ENCODE data around the gene CDH1. TPM values are rescaled to one million over a fixed set of nuclear protein-coding genes. Genes with fewer than 3 reads are reported as not detected.

CDH1 gene
- polyA plus RNA-seq, 1 of the 3 experiments (the other 2 are of a cell fraction) = not detected

DNA sequence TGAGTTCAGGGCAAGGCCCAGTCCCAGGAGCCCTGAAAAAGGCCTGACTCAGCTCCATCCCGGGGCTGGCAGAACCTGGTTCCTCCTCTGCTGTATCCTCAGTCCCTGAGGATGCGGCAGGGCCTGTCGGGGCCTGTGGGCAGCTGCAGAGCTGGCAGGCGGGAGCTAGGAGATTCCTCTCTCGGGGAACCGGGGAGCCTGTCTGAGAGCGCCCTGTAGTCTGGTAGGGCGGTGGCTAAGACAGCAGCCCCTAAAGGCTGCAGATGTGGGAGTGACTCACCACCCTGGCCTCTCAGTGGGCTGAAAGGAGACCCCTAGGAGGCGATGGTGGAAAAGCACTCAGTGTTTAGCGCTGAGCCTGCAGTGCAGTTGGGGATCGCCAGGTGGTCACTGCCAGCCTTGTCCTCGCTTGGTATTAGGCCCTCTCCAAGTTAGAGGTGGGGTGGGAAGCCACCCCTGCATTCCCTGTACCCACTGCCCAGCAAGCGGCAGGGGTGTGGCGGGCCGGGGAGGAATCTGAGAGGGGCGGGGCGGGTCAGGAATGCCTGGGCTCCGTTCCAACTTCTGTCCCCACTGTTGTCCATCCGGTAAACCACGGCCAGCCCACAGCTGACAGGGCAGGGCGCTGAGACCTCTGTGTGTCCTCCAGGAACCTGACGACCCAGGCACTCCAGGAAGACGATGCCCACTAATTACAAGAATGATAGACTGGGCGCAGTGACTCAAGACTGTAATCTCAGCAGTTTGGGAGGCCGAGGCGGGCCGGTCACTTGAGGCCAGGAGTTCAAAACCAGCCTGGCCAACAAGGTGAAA is 29.5 kb upstream of the CDH1 start:
- 44% methylated on average over 16 of the region's 27 CpGs for WGBS (ENCODE audit: low lambda C conversion rate)
- POLR2A ChIA-PET = no interaction called here

DNA sequence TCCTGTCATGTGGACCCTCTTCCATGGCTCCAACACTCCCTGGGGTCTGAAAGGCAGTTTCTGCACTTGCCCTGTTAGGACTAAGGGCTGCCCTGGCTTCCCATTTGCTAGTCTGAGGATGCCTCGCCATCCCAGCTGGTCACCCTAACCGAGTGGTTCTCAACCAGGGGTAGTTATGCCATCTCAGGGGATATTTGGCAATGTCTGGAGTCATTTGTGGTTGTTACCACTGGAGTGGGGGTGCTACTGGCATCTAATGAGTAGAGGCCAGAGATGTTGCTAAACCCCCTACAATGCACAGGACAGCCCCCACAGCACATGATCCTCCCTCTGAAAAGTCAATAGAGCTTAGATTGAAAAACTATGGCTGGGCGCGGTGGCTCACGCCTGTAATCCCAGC is 26.9 kb upstream of the CDH1 start:
- H3K9ac ChIP-seq = no peak overlapping the region
- no peak for DNase-seq
- H3K9me3 ChIP-seq = no peaks in the 10 kb centered on the region
- ChIA-PET POLR2A (no interaction called here), CTCF (interaction anchor here (1.0 kb wide), 1 partner anchor 90 kb away, joined by 3 read pairs; no protein-coding TSS in a partner anchor)
- no peaks in the 10 kb centered on the region for H3K9me2 ChIP-seq
- H3K27ac ChIP-seq (ENCODE audit: low read depth in 2 of 2, low read length in 1 of 2) = no peak overlapping the region
- H3K36me3 ChIP-seq (replicated peaks in 1 of 2; ENCODE audit: control insufficient read depth in 1 of 2, insufficient read depth in 2 of 2, low read length in 1 of 2) = no peaks in the 10 kb centered on the region
- 94% methylated on average over 3 of the region's 5 CpGs for WGBS (ENCODE audit: low lambda C conversion rate)
- H4K20me1 ChIP-seq (ENCODE audit: insufficient read depth) = no peaks in the 10 kb centered on the region
- no peaks in the 10 kb centered on the region for H3K79me2 ChIP-seq (ENCODE audit: insufficient read depth)
- no peak overlapping the region for H3K4me2 ChIP-seq
- no peak overlapping the region for H3K4me3 ChIP-seq (ENCODE audit: low read depth in 2 of 2, low read length in 1 of 2)
- H3K27me3 ChIP-seq (ENCODE audit: insufficient read depth) = no peaks in the 10 kb centered on the region; the same call in 1 of the 2 replicates
- no peak overlapping the region for H2AFZ ChIP-seq (ENCODE audit: low read depth)
- H3F3A ChIP-seq (replicated peaks; ENCODE audit: insufficient read depth) = no peaks in the 10 kb centered on the region
- H3K4me1 ChIP-seq (ENCODE audit: control insufficient read depth in 1 of 2, insufficient read depth in 2 of 2, low read depth in 1 of 2, low read length in 1 of 2) = no peaks in the 10 kb centered on the region
- TF ChIP-seq MXI1 (IDR thresholded peaks at IDR 0.05; ENCODE audit: low read depth, low read length) = no peak
- TF ChIP-seq, protein P1, sequence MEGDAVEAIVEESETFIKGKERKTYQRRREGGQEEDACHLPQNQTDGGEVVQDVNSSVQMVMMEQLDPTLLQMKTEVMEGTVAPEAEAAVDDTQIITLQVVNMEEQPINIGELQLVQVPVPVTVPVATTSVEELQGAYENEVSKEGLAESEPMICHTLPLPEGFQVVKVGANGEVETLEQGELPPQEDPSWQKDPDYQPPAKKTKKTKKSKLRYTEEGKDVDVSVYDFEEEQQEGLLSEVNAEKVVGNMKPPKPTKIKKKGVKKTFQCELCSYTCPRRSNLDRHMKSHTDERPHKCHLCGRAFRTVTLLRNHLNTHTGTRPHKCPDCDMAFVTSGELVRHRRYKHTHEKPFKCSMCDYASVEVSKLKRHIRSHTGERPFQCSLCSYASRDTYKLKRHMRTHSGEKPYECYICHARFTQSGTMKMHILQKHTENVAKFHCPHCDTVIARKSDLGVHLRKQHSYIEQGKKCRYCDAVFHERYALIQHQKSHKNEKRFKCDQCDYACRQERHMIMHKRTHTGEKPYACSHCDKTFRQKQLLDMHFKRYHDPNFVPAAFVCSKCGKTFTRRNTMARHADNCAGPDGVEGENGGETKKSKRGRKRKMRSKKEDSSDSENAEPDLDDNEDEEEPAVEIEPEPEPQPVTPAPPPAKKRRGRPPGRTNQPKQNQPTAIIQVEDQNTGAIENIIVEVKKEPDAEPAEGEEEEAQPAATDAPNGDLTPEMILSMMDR (IDR thresholded peaks at IDR 0.05) = no peak
- TF ChIP-seq, protein P2, sequence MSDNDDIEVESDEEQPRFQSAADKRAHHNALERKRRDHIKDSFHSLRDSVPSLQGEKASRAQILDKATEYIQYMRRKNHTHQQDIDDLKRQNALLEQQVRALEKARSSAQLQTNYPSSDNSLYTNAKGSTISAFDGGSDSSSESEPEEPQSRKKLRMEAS (IDR thresholded peaks at IDR 0.05; ENCODE audit: low read depth) = no peak
- no peak for TF ChIP-seq TCF12 (IDR thresholded peaks at IDR 0.05)
- TF ChIP-seq FOSL2 (IDR thresholded peaks at IDR 0.05; ENCODE audit: borderline replicate concordance, low read depth) = no peak
- TF ChIP-seq POLR2AphosphoS5 (IDR thresholded peaks at IDR 0.05; ENCODE audit: low read depth, low read length) = no peak
- TF ChIP-seq, protein P3, sequence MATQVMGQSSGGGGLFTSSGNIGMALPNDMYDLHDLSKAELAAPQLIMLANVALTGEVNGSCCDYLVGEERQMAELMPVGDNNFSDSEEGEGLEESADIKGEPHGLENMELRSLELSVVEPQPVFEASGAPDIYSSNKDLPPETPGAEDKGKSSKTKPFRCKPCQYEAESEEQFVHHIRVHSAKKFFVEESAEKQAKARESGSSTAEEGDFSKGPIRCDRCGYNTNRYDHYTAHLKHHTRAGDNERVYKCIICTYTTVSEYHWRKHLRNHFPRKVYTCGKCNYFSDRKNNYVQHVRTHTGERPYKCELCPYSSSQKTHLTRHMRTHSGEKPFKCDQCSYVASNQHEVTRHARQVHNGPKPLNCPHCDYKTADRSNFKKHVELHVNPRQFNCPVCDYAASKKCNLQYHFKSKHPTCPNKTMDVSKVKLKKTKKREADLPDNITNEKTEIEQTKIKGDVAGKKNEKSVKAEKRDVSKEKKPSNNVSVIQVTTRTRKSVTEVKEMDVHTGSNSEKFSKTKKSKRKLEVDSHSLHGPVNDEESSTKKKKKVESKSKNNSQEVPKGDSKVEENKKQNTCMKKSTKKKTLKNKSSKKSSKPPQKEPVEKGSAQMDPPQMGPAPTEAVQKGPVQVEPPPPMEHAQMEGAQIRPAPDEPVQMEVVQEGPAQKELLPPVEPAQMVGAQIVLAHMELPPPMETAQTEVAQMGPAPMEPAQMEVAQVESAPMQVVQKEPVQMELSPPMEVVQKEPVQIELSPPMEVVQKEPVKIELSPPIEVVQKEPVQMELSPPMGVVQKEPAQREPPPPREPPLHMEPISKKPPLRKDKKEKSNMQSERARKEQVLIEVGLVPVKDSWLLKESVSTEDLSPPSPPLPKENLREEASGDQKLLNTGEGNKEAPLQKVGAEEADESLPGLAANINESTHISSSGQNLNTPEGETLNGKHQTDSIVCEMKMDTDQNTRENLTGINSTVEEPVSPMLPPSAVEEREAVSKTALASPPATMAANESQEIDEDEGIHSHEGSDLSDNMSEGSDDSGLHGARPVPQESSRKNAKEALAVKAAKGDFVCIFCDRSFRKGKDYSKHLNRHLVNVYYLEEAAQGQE (IDR thresholded peaks at IDR 0.05; ENCODE audit: low read depth, low read length) = no peak
- no peak for TF ChIP-seq YY1 (IDR thresholded peaks at IDR 0.05; ENCODE audit: low read depth)
- TF ChIP-seq GATA2 (CRISPR knock-in tag; IDR thresholded peaks at IDR 0.05) = no peak
- TF ChIP-seq, protein P4, sequence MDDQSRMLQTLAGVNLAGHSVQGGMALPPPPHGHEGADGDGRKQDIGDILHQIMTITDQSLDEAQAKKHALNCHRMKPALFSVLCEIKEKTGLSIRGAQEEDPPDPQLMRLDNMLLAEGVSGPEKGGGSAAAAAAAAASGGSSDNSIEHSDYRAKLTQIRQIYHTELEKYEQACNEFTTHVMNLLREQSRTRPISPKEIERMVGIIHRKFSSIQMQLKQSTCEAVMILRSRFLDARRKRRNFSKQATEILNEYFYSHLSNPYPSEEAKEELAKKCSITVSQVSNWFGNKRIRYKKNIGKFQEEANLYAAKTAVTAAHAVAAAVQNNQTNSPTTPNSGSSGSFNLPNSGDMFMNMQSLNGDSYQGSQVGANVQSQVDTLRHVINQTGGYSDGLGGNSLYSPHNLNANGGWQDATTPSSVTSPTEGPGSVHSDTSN (IDR thresholded peaks at IDR 0.05) = no peak

More for the DNA sequence above, 29.5 kb upstream of the CDH1 start:
- TF ChIP-seq JUND (IDR thresholded peaks at IDR 0.05) (no peak), TEAD4 (IDR thresholded peaks at IDR 0.05; ENCODE audit: borderline replicate concordance, insufficient read depth) (no peak), RXRA (IDR thresholded peaks at IDR 0.05; ENCODE audit: borderline replicate concordance, low read depth) (no peak), POLR2AphosphoS5 (IDR thresholded peaks at IDR 0.05; ENCODE audit: low read depth, low read length) (no peak), ELF1 (IDR thresholded peaks at IDR 0.05) (no peak), GATA2 (CRISPR knock-in tag; IDR thresholded peaks at IDR 0.05) (no peak), NRF1 (IDR thresholded peaks at IDR 0.05; ENCODE audit: low read depth, low read length) (no peak), CHD2 (IDR thresholded peaks at IDR 0.05; ENCODE audit: low read length, partially characterized antibody) (no peak), RFX5 (IDR thresholded peaks at IDR 0.05; ENCODE audit: low read length) (no peak)
- TF ChIP-seq, protein P5, sequence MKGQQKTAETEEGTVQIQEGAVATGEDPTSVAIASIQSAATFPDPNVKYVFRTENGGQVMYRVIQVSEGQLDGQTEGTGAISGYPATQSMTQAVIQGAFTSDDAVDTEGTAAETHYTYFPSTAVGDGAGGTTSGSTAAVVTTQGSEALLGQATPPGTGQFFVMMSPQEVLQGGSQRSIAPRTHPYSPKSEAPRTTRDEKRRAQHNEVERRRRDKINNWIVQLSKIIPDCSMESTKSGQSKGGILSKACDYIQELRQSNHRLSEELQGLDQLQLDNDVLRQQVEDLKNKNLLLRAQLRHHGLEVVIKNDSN (IDR thresholded peaks at IDR 0.05; ENCODE audit: borderline replicate concordance, low read depth) = no peak
- TF ChIP-seq, protein P2 (IDR thresholded peaks at IDR 0.05; ENCODE audit: low read depth) = no peak
- TF ChIP-seq, protein P4 (IDR thresholded peaks at IDR 0.05) = no peak
- Histone ChIP-seq H3K27me3 (ENCODE audit: insufficient read depth) (no peaks in the 10 kb centered on the region; the same call in 1 of the 2 replicates), H3K4me3 (ENCODE audit: low read depth in 2 of 2, low read length in 1 of 2) (no peak overlapping the region), H3K9ac (no peak overlapping the region), H3K4me2 (no peak overlapping the region), H3K9me2 (no peaks in the 10 kb centered on the region), H3K4me1 (ENCODE audit: control insufficient read depth in 1 of 2, insufficient read depth in 2 of 2, low read depth in 1 of 2, low read length in 1 of 2) (no peaks in the 10 kb centered on the region), H3K9me3 (no peaks in the 10 kb centered on the region), H2AFZ (ENCODE audit: low read depth) (no peak overlapping the region), H3K27ac (ENCODE audit: low read depth in 2 of 2, low read length in 1 of 2) (no peak overlapping the region), H3F3A (replicated peaks; ENCODE audit: insufficient read depth) (peaks cover 2% of the 10 kb centered on the region), H4K20me1 (ENCODE audit: insufficient read depth) (no peaks in the 10 kb centered on the region), H3K36me3 (replicated peaks in 1 of 2; ENCODE audit: control insufficient read depth in 1 of 2, insufficient read depth in 2 of 2, low read length in 1 of 2) (no peaks in the 10 kb centered on the region), H3K79me2 (ENCODE audit: insufficient read depth) (no peaks in the 10 kb centered on the region)
- CTCF ChIA-PET = interaction anchor here (1.0 to 1.7 kb wide), 3 partner anchors 17 to 178 kb away, joined by 4 to 5 read pairs (median 5); no protein-coding TSS in a partner anchor
- DNase-seq = no peak

Data from SK-N-SH (cell line).